Hindlimb muscle (tissue), 1 donor: Measurements from ENCODE around the gene DNAJB11. TPM values are rescaled to one million over a fixed set of nuclear protein-coding genes. Genes with fewer than 3 reads are reported as not detected.
"Not testable (repeated sequence)": the region's sequence is repeated elsewhere in the genome, so short reads cannot be mapped to it uniquely, and the experiment has no call there.

Experiments
- DNase-seq: peaks from one replicate; pipeline ENCODE4 v3.0.0-alpha.2; 2013
- polyA plus RNA-seq: library from polyadenylated mRNA; unstranded; fragments of 120-200 nt; gene quantifications from one replicate; pipeline ENCODE4 v1.2.1, GENCODE V29; 2013; ENCODE audit not compliant: insufficient read length

The DNAJB11 gene
- polyA plus RNA-seq, 1 donor = 34.2 TPM

GRCh38 chr3:186620213-186621092 is 49.9 kb downstream of the DNAJB11 start:
- peak; percentile 7 for DNase-seq

GRCh38 chr3:186621894-186622650 is 51.6 kb downstream of the DNAJB11 start:
- DNase-seq = no peak

GRCh38 chr3:186622651-186623310 is 52.3 kb downstream of the DNAJB11 start:
- no peak for DNase-seq

GRCh38 chr3:186624598-186624997 is 54.1 kb downstream of the DNAJB11 start:
- no peak for DNase-seq

- no peak for DNase-seq
These were observed 55.1 kb downstream of the DNAJB11 start for GRCh38 chr3:186625600-186626042.

- no peak for DNase-seq
These were observed 55.8 kb downstream of the DNAJB11 start for GRCh38 chr3:186626254-186626847.

GRCh38 chr3:186627852-186628414 is 57.4 kb downstream of the DNAJB11 start:
- no peak for DNase-seq

GRCh38 chr3:186628756-186629155 is 58.2 kb downstream of the DNAJB11 start:
- no peak for DNase-seq

GRCh38 chr3:186630950-186631641 is 60.6 kb downstream of the DNAJB11 start:
- DNase-seq = no peak

GRCh38 chr3:186633481-186633880 is 63.0 kb downstream of the DNAJB11 start:
- no peak for DNase-seq

GRCh38 chr3:186634207-186634606 is 63.7 kb downstream of the DNAJB11 start:
- DNase-seq = not testable (repeated sequence)

Other genes starting within 250 kb of the DNAJB11 start
- gene DGKG, start 208.5 kb upstream of the DNAJB11 start, polyA plus RNA-seq = 0.89 TPM
- gene CRYGS, start 26.3 kb upstream of the DNAJB11 start, polyA plus RNA-seq = 3.5 TPM
- gene TBCCD1, start 3.4 kb upstream of the DNAJB11 start, polyA plus RNA-seq = 11.5 TPM
- 0.45 TPM for gene AHSG, start 42.3 kb downstream of the DNAJB11 start, polyA plus RNA-seq
- not detected for gene FETUB, start 69.7 kb downstream of the DNAJB11 start, polyA plus RNA-seq
- gene HRG, start 95.3 kb downstream of the DNAJB11 start, polyA plus RNA-seq = 0.18 TPM
- gene KNG1, start 146.6 kb downstream of the DNAJB11 start, polyA plus RNA-seq = 0.06 TPM
- 506 TPM for gene EIF4A2, start 212.9 kb downstream of the DNAJB11 start, polyA plus RNA-seq
- 20.7 TPM for gene RFC4, start 235.8 kb downstream of the DNAJB11 start, polyA plus RNA-seq